A673 (cell line): ENCODE results near the gene THSD4. TPM values are rescaled to one million over a fixed set of nuclear protein-coding genes. Genes with fewer than 3 reads are reported as not detected.

ENCODE experiments used
- BruUV-seq: library from RNA; stranded (reverse); fragments of 400-500 nt; replicated peaks from 2 replicates; lab custom pipeline; 2021; lab: Mats Ljungman, UMichigan
- CTCF ChIA-PET: fragments of 300-600 bp; sonication (Branson Sonifier 250); formaldehyde crosslinking; loops from one replicate; lab custom pipeline; 2022; ENCODE audit warnings: antibody characterized with exemption; lab: Charles Lee
- POLR2A ChIA-PET: fragments of 300-600 bp; sonication (Branson Sonifier 250); formaldehyde crosslinking; loops from one replicate; lab custom pipeline; 2022; ENCODE audit warnings: antibody characterized with exemption; ENCODE audit not compliant: low non-redundant PET; lab: Charles Lee
- DNase-seq: peaks from one replicate; pipeline ENCODE4 v3.0.0-alpha.2; 2015; ENCODE audit warnings: low spot score
- H3K27ac ChIP-seq: fragments of 200-600 bp; sonication (generic); 2 replicates; pipeline ENCODE4 v1.5.1; 2016; ENCODE audit warnings: mixed run types, low read depth, mild to moderate bottlenecking, mixed read lengths, antibody characterized with exemption, low read length; ENCODE audit not compliant: poor library complexity, severe bottlenecking
- H3K27me3 ChIP-seq: fragments of 200-600 bp; sonication (generic); replicated peaks from 2 replicates; pipeline ENCODE4 v1.6.1; 2017; ENCODE audit warnings: mixed run types, low read depth, mild to moderate bottlenecking, mixed read lengths, antibody characterized with exemption, low read length; ENCODE audit not compliant: insufficient read depth, poor library complexity
- H3K36me3 ChIP-seq: fragments of 200-600 bp; sonication (generic); 2 replicates; pipeline ENCODE4 v1.6.1; 2016; ENCODE audit warnings: mixed run types, mild to moderate bottlenecking, mixed read lengths, antibody characterized with exemption, low read length; ENCODE audit not compliant: insufficient read depth, poor library complexity, severe bottlenecking
- H3K4me1 ChIP-seq: fragments of 200-600 bp; sonication (generic); 2 replicates; pipeline ENCODE4 v1.6.1; 2017; ENCODE audit warnings: mixed run types, mild to moderate bottlenecking, mixed read lengths, antibody characterized with exemption, low read length; ENCODE audit not compliant: insufficient read depth, poor library complexity, severe bottlenecking
- H3K4me3 ChIP-seq: fragments of 200-600 bp; sonication (generic); 2 replicates; pipeline ENCODE4 v1.5.1; 2016; ENCODE audit warnings: low read depth, mixed run types, mild to moderate bottlenecking, mixed read lengths, low read length; ENCODE audit not compliant: poor library complexity, severe bottlenecking
- H3K9me3 ChIP-seq: fragments of 200-600 bp; sonication (generic); 2 replicates; pipeline ENCODE4 v1.6.1; 2016; ENCODE audit warnings: mixed run types, low read depth, mild to moderate bottlenecking, mixed read lengths, antibody characterized with exemption, low read length; ENCODE audit not compliant: poor library complexity, severe bottlenecking
- CTCF ChIP-seq: fragments of 300-800, 200-600 bp; sonication (generic); conservative IDR thresholded peaks from 2 replicates; pipeline ENCODE4 v1.5.1; 2017; ENCODE audit warnings: low read depth, mild to moderate bottlenecking, antibody characterized with exemption, low read length, moderate library complexity, mixed read lengths
- EZH2 ChIP-seq: fragments of 200-600 bp; sonication (generic); IDR thresholded peaks from 2 replicates; pipeline ENCODE4 v1.6.1; 2017; ENCODE audit warnings: borderline replicate concordance, low read depth, mild to moderate bottlenecking, mixed read lengths, antibody characterized with exemption, low read length; ENCODE audit not compliant: poor library complexity, severe bottlenecking
- intact Hi-C: fragments of 100-400 bp; cut with micrococcal nuclease; formaldehyde crosslinking; loops from one replicate; pipeline ENCODE4 v1.10.0; 2022; ENCODE audit not compliant: unreplicated experiment
- total RNA-seq: library from RNA; stranded (reverse); gene quantifications from 2 replicates; pipeline ENCODE4 v1.2.3, GENCODE V29; 2021

The THSD4 gene
- total RNA-seq, 1 experiment from 2014 or later: 2.4 TPM

GRCh38 chr15:71447328-71448250 is 332.3 kb downstream of the THSD4 start:
- TF ChIP-seq EZH2: no peak
- intact Hi-C loops: loop anchor here (2.0 to 5.0 kb wide), 4 partner anchors 205 to 709 kb away; no protein-coding TSS in a partner anchor
- Histone ChIP-seq H3K27ac (no peak overlapping the region), H3K9me3 (no peaks in the 10 kb centered on the region), H3K36me3 (no peaks in the 10 kb centered on the region), H3K27me3 (no peaks in the 10 kb centered on the region), H3K4me3 (no peak overlapping the region), H3K4me1 (no peaks in the 10 kb centered on the region)
- ChIA-PET POLR2A (no interaction called here), CTCF (interaction anchor here (0.6 kb wide), 1 partner anchor 77 kb away, joined by 5 read pairs; no protein-coding TSS in a partner anchor)
- no TSS peak for BruUV-seq
- no peak for DNase-seq

GRCh38 chr15:71448688-71449114 is 333.4 kb downstream of the THSD4 start:
- TF ChIP-seq CTCF: peak; percentile 81
- TF ChIP-seq EZH2: no peak
- ChIA-PET CTCF (no interaction called here), POLR2A (no interaction called here)
- H3K27ac ChIP-seq: no peak overlapping the region
- DNase-seq: peak; percentile 71
- no peaks in the 10 kb centered on the region for H3K27me3 ChIP-seq
- H3K36me3 ChIP-seq: no peaks in the 10 kb centered on the region
- BruUV-seq: no TSS peak
- H3K9me3 ChIP-seq: no peaks in the 10 kb centered on the region
- no peaks in the 10 kb centered on the region for H3K4me1 ChIP-seq
- H3K4me3 ChIP-seq: no peak overlapping the region
- intact Hi-C loops: loop anchor here (2.0 to 5.0 kb wide), 4 partner anchors 204 to 708 kb away; no protein-coding TSS in a partner anchor

- Histone ChIP-seq H3K27me3 (no peaks in the 10 kb centered on the region), H3K27ac (no peak overlapping the region), H3K9me3 (no peaks in the 10 kb centered on the region), H3K4me1 (no peaks in the 10 kb centered on the region), H3K36me3 (no peaks in the 10 kb centered on the region), H3K4me3 (no peak overlapping the region)
- ChIA-PET CTCF (no interaction called here), POLR2A (no interaction called here)
- TF ChIP-seq EZH2 (no peak), CTCF (no peak)
- no TSS peak for BruUV-seq
- no peak for DNase-seq
- intact Hi-C loops: loop anchor here (2.0 to 5.0 kb wide), 4 partner anchors 203 to 707 kb away; no protein-coding TSS in a partner anchor
Measured at GRCh38 chr15:71449363-71449762, 334.1 kb downstream of the THSD4 start.
